ENCODE results near the gene TOP2B. TPM values are rescaled to one million over a fixed set of nuclear protein-coding genes. Genes with fewer than 3 reads are reported as not detected.
A peak's percentile ranks its signal among the peaks of the same experiment; 100 is the strongest.

Gene TOP2B
- total and polyA plus RNA-seq, 9 of the 15 experiments (the other 6 are each of a cell fraction or from before 2014, with no cell fraction given): 45.3 to 186 (median 134) TPM

DNA sequence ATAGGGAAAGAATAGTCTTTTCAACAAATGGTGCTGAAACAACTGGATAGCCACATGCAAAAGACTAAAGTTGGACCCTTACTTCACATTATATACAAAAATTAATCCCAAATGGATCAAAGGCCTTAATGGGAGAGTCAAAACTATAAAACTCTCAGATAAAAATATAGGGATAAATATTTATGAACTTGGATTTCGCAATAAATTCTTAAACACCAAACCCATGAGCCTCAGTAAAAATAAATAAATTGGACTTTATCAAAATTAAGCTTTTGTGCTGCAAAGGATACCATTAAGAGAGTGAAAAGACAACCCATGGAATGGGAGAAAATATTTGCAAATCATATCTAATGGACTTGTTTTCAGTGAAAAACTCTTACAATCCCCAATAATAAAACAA lies 18.7 kb upstream of the TOP2B start:
- no peak overlapping the region for H3K9ac ChIP-seq (ENCODE audit: insufficient read depth in 1 of 2, low read depth in 2 of 2, low read length in 2 of 2)
- DNase-seq (ENCODE audit: extremely low read depth in 1 of 4, low spot score in 3 of 4): no peak
- POLR2A ChIA-PET: no interaction called here
- ATAC-seq: no peak
- no peaks in the 10 kb centered on the region for H3K9me1 ChIP-seq (ENCODE audit: control insufficient read depth, insufficient read depth, low read length)
- FAIRE-seq: no peak
- no peaks in the 10 kb centered on the region for H3K9me3 ChIP-seq (replicated peaks; ENCODE audit: control insufficient read depth, insufficient read depth, low read depth, low read length)
- no peaks in the 10 kb centered on the region for H3K79me2 ChIP-seq (ENCODE audit: control insufficient read depth, insufficient read depth, low read length)
- no peak overlapping the region for H3K4me2 ChIP-seq (ENCODE audit: insufficient read depth, low read length)
- BruUV-seq (replicated peaks): no TSS peak
- peaks cover 2 to 5% of the 10 kb centered on the region in 2 experiments; a peak in 2 of 5 replicates for H3K4me1 ChIP-seq (replicated peaks in 1 of 2; ENCODE audit: control insufficient read depth in 2 of 2, insufficient read depth in 2 of 2, low read length in 2 of 2)
- TF ChIP-seq CEBPB (tag; IDR thresholded peaks at IDR 0.05) (peak; percentile 76), TAF15 (IDR thresholded peaks at IDR 0.05; ENCODE audit: low read depth, low read length) (no peak), CEBPG (CRISPR knock-in tag; IDR thresholded peaks at IDR 0.05) (no peak), CEBPG (tag; conservative IDR thresholded peaks at IDR 0.05 in 1 of 2, IDR thresholded peaks at IDR 0.05 in 1 of 2) (peak in 1 of 2 experiments; percentile 86; a peak in 2 of 4 replicates)
- no peaks in the 10 kb centered on the region for H3K36me3 ChIP-seq (ENCODE audit: control insufficient read depth, insufficient read depth, low read length)
- 13% methylated on average over 1 of the region's 1 CpG for WGBS (ENCODE audit: insufficient coverage, low coverage, missing lambda C conversion rate)
- peaks cover under 1 to 4% of the 10 kb centered on the region in 2 experiments; a peak in 2 of 5 replicates for H3K27me3 ChIP-seq (ENCODE audit: control insufficient read depth in 2 of 2, insufficient read depth in 2 of 2, low read length in 2 of 2)
- no peak overlapping the region for H3K4me3 ChIP-seq
- CTCF ChIA-PET (ENCODE audit: low intra/inter-chr PET ratio): no interaction called here
- in situ Hi-C loops (cut with MboI): no loop called here
- intact Hi-C loops (cut with micrococcal nuclease): no loop called here
- H4K20me1 ChIP-seq (replicated peaks; ENCODE audit: control insufficient read depth, insufficient read depth, low read length): no peaks in the 10 kb centered on the region
- no peak overlapping the region for H3K27ac ChIP-seq (ENCODE audit: extremely low read depth, low read depth, low read length)
- no peak overlapping the region for H2AFZ ChIP-seq (ENCODE audit: low read depth, low read length)

DNA sequence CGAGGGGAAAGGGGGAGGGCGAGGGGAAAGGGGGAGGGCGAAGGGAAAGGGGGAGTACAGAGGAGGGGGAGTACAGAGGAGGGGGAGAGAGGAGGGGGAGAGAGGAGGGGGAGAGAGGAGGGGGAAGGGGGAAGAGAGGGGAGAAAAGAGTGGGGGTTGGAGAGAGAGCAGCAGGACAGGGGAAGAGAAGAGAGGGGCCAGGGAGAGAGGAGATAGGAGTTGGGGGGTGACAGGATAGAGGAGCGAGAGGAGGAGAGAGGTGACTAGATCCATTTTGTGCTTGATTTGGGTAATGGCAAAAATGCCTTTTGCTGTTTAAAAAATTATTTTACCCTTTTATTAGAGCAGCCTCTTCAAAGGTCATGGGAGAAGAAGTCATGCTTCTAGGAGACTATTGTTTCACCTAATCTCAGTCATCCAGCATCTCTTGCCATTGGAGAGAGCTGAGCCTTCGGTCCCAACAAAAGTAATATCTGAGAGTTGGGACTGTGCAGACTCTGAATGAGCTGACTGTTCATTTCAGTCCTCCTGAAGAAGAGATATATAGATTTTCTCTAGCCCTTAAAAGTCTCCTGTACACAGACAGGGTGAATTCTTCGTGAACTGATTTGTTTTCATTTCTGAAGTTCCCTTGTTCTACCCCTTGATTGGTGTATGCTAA lies 15.1 kb upstream of the TOP2B start:
- in situ Hi-C loops (cut with MboI): no loop called here
- intact Hi-C loops (cut with micrococcal nuclease): no loop called here
- Histone ChIP-seq H3K27me3 (ENCODE audit: control insufficient read depth in 2 of 2, insufficient read depth in 2 of 2, low read length in 2 of 2) (no peaks in the 10 kb centered on the region; a peak in 1 of 5 replicates), H3K36me3 (ENCODE audit: control insufficient read depth, insufficient read depth, low read length) (no peaks in the 10 kb centered on the region), H3K9ac (ENCODE audit: insufficient read depth in 1 of 2, low read depth in 2 of 2, low read length in 2 of 2) (no peak overlapping the region), H3K27ac (ENCODE audit: extremely low read depth, low read depth, low read length) (no peak overlapping the region), H3K79me2 (ENCODE audit: control insufficient read depth, insufficient read depth, low read length) (no peaks in the 10 kb centered on the region), H3K4me2 (ENCODE audit: insufficient read depth, low read length) (peak overlapping the region; percentile 66), H3K4me1 (replicated peaks in 1 of 2; ENCODE audit: control insufficient read depth in 2 of 2, insufficient read depth in 2 of 2, low read length in 2 of 2) (0 out of 5 replicates have a peak, but pooled peaks cover under 1 to 2% of the 10 kb centered on the region in 2 experiments), H4K20me1 (replicated peaks; ENCODE audit: control insufficient read depth, insufficient read depth, low read length) (no peaks in the 10 kb centered on the region), H3K9me3 (replicated peaks; ENCODE audit: control insufficient read depth, insufficient read depth, low read depth, low read length) (no peaks in the 10 kb centered on the region), H3K9me1 (ENCODE audit: control insufficient read depth, insufficient read depth, low read length) (no peaks in the 10 kb centered on the region), H3K4me3 (no peak overlapping the region), H2AFZ (ENCODE audit: low read depth, low read length) (peak overlapping the region; percentile 63)
- CTCF ChIA-PET (ENCODE audit: low intra/inter-chr PET ratio): no interaction called here
- FAIRE-seq: no peak
- POLR2A ChIA-PET: interaction anchor here (0.6 to 1.0 kb wide), 3 partner anchors 9 to 1065 kb away, joined by 3 to 6 read pairs (median 4); no protein-coding TSS in a partner anchor
- ATAC-seq: peak; percentile 81
- BruUV-seq (replicated peaks): no TSS peak
- 13% methylated on average over 3 of the region's 6 CpGs for WGBS (ENCODE audit: insufficient coverage, low coverage, missing lambda C conversion rate)
- DNase-seq (ENCODE audit: extremely low read depth in 1 of 4, low spot score in 3 of 4): peak in 2 of 4 experiments; percentile 23 to 30
- TF ChIP-seq, protein P1, sequence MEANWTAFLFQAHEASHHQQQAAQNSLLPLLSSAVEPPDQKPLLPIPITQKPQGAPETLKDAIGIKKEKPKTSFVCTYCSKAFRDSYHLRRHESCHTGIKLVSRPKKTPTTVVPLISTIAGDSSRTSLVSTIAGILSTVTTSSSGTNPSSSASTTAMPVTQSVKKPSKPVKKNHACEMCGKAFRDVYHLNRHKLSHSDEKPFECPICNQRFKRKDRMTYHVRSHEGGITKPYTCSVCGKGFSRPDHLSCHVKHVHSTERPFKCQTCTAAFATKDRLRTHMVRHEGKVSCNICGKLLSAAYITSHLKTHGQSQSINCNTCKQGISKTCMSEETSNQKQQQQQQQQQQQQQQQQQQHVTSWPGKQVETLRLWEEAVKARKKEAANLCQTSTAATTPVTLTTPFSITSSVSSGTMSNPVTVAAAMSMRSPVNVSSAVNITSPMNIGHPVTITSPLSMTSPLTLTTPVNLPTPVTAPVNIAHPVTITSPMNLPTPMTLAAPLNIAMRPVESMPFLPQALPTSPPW (CRISPR knock-in tag; IDR thresholded peaks at IDR 0.05): peak; percentile 33
- TF ChIP-seq HNRNPK (IDR thresholded peaks at IDR 0.05; ENCODE audit: low read depth, low read length, poor library complexity, severe bottlenecking) (peak; percentile 35), KDM1A (IDR thresholded peaks at IDR 0.05) (peak in 1 of 2 experiments; percentile 63; a peak in 2 of 4 replicates), SOX6 (IDR thresholded peaks at IDR 0.05) (peak; percentile 80), PCBP2 (IDR thresholded peaks at IDR 0.05; ENCODE audit: low read depth, low read length, poor library complexity, severe bottlenecking) (peak; percentile 25)
- TF ChIP-seq, protein P2, sequence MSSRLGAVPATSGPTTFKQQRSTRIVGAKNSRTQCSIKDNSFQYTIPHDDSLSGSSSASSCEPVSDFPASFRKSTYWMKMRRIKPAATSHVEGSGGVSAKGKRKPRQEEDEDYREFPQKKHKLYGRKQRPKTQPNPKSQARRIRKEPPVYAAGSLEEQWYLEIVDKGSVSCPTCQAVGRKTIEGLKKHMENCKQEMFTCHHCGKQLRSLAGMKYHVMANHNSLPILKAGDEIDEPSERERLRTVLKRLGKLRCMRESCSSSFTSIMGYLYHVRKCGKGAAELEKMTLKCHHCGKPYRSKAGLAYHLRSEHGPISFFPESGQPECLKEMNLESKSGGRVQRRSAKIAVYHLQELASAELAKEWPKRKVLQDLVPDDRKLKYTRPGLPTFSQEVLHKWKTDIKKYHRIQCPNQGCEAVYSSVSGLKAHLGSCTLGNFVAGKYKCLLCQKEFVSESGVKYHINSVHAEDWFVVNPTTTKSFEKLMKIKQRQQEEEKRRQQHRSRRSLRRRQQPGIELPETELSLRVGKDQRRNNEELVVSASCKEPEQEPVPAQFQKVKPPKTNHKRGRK (tag; IDR thresholded peaks at IDR 0.05): peak; percentile 27; the same call in 1 of the 2 replicates
